Central memory CD8-positive, alpha-beta T cell (primary cell): ENCODE results near the gene CD63.
A peak's percentile ranks its signal among the peaks of the same experiment; 100 is the strongest.

Source experiments
- ATAC-seq: fragments of 150-1000 bp; cut with Tn5 transposase; replicated peaks from 2 replicates; pipeline ENCODE4 v1.10.0; 2022; ENCODE audit warnings: mild to moderate bottlenecking, moderate FRiP score, moderate number of reproducible peaks; ENCODE audit not compliant: poor library complexity, severe bottlenecking; ENCODE audit errors: extremely low read depth
- DNase-seq, 2 donors: peaks; one replicate each; pipeline ENCODE4 v3.0.0; 2021; ENCODE audit warnings: low spot score in 2 of 2
- H3K27ac Mint-ChIP-seq: one replicate; pipeline ENCODE4 v1.8.0; 2022; ENCODE audit warnings: low read depth, mild to moderate bottlenecking, moderate library complexity, mixed read lengths
- H3K27me3 Mint-ChIP-seq: one replicate; pipeline ENCODE4 v1.8.0; 2022; ENCODE audit warnings: mixed read lengths
- H3K36me3 Mint-ChIP-seq: one replicate; pipeline ENCODE4 v1.8.0; 2022; ENCODE audit warnings: mild to moderate bottlenecking, moderate library complexity, mixed read lengths; ENCODE audit not compliant: insufficient read depth
- H3K4me1 Mint-ChIP-seq: one replicate; pipeline ENCODE4 v1.8.0; 2022; ENCODE audit warnings: mixed read lengths
- H3K4me3 Mint-ChIP-seq: one replicate; pipeline ENCODE4 v1.8.0; 2022; ENCODE audit warnings: mild to moderate bottlenecking, moderate library complexity, mixed read lengths
- H3K9me3 Mint-ChIP-seq: one replicate; pipeline ENCODE4 v1.8.0; 2022; ENCODE audit warnings: mixed read lengths

Gene CD63

GRCh38 chr12:55715833-55716581 is 12.8 kb downstream of the CD63 start, which contains the start of gene BLOC1S1:
BLOC1S1 (plus strand) TSS chr12:55716046; CDS start chr12:55716052, 6 bp downstream.
- H3K36me3 Mint-ChIP-seq, result peaks cover 19% of the 10 kb centered on the region
- no peaks in the 10 kb centered on the region for H3K27me3 Mint-ChIP-seq
- peak; percentile 91 for ATAC-seq
- H3K9me3 Mint-ChIP-seq, result no peaks in the 10 kb centered on the region
- peak; percentile 84 to 85 for DNase-seq
- peak within 1 kb of the TSS; percentile 85 for H3K4me3 Mint-ChIP-seq
- peaks cover 34% of the 10 kb centered on the region for H3K4me1 Mint-ChIP-seq
- H3K27ac Mint-ChIP-seq, result peak within 1 kb of the TSS; percentile 95

DNA sequence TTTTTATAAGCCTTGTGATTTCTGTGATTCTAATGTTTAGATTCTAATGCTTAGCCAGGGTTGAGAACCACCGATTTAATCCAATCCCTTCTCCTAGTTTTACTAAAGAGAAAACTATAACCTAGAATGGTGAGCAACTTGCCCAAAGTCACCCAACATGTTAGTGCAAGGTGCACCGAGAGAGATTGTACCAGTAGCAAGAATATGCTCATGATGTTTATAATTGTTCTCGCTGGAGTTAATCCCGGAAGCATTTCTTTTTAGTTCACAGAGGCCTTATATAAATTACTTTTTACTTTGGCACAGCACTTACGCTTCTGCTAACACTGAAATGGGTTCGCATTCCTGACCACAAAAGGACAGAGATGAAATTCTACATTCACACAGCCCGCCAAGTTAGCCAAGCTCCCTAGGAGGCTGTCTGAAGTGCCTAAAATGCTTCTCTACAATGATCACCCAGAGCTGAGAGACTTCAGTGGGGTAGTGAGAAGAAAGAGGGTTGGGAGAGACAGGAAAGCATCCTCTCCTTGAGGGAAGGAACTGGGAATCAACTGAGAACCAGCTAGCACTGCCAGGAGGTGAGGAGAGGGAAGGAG is 13.5 kb downstream of the CD63 start:
- DNase-seq, result no peak
- no peaks in the 10 kb centered on the region for H3K9me3 Mint-ChIP-seq
- H3K4me1 Mint-ChIP-seq, result peaks cover 34% of the 10 kb centered on the region
- ATAC-seq, result no peak
- no peaks in the 10 kb centered on the region for H3K27me3 Mint-ChIP-seq
- H3K27ac Mint-ChIP-seq, result peak overlapping the region; percentile 95
- H3K4me3 Mint-ChIP-seq, result peak overlapping the region; percentile 85
- H3K36me3 Mint-ChIP-seq, result peaks cover 19% of the 10 kb centered on the region

DNA sequence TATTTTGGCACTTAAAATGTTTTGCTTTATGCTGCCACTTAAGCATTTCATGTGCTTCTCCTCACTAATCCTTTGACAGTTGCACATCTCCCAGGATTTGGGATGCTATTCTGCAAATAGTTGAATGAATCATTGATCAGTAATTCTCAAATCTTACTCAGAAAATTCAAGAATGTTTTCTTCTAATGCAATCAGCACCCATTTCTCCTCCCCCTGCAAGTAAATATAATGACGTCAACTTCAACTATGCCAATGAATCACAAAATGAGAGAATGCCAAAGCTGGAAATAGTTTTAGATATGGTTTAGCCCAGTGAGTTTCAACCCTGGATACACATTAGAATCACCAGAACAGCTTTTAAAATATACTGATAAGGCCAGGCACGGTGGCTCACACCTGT is 15.1 kb downstream of the CD63 start:
- Mint-ChIP-seq H3K9me3 (no peaks in the 10 kb centered on the region), H3K27me3 (peaks cover 15% of the 10 kb centered on the region), H3K36me3 (peaks cover 19% of the 10 kb centered on the region), H3K27ac (no peak overlapping the region), H3K4me3 (no peak overlapping the region), H3K4me1 (peaks cover 38% of the 10 kb centered on the region)
- DNase-seq (no peak), ATAC-seq (no peak)

- H3K9me3 Mint-ChIP-seq, result no peaks in the 10 kb centered on the region
- ATAC-seq (no peak), DNase-seq (no peak)
- peaks cover 21% of the 10 kb centered on the region for H3K36me3 Mint-ChIP-seq
- H3K27me3 Mint-ChIP-seq, result peaks cover 23% of the 10 kb centered on the region
- H3K4me3 Mint-ChIP-seq, result no peak overlapping the region
- peaks cover 38% of the 10 kb centered on the region for H3K4me1 Mint-ChIP-seq
- no peak overlapping the region for H3K27ac Mint-ChIP-seq
Observed at GRCh38 chr12:55712700-55713415, 16.0 kb downstream of the CD63 start.

GRCh38 chr12:55711786-55712553 is 16.8 kb downstream of the CD63 start:
- no peaks in the 10 kb centered on the region for H3K9me3 Mint-ChIP-seq
- peaks cover 33% of the 10 kb centered on the region for H3K4me1 Mint-ChIP-seq
- ATAC-seq (no peak), DNase-seq (no peak)
- H3K36me3 Mint-ChIP-seq, result peaks cover 20% of the 10 kb centered on the region
- no peak overlapping the region for H3K4me3 Mint-ChIP-seq
- H3K27me3 Mint-ChIP-seq, result peaks cover 28% of the 10 kb centered on the region
- no peak overlapping the region for H3K27ac Mint-ChIP-seq

DNA sequence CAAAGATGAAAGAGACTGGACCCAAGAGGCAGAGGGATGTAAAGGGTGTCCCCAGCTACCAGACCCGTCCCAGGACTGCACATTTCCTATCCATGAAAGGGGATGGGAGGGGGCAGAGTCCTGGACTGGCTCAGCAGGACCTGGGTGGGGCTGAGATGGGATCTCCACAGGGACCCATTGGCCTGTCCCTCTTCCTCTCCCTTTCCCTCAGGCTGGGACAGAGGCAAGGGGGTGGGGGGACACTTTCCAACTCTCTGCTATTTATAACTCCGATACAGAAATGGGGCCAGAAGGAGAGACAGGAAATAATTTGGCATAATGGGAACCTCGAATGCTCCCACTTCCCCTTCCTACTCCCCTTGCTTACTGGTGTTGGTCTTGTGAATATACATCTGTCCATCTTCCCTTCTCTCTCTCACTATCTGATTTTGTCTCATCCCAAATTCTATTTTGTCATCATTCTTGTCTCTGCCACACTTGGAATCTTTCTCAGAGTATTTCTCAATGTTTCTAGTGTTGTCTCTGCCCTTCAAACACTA is 20.0 kb downstream of the CD63 start:
- H3K4me1 Mint-ChIP-seq, result peaks cover 20% of the 10 kb centered on the region
- peaks cover 2% of the 10 kb centered on the region for H3K36me3 Mint-ChIP-seq
- no peak for ATAC-seq
- no peak overlapping the region for H3K27ac Mint-ChIP-seq
- peak overlapping the region; percentile 80 for H3K4me3 Mint-ChIP-seq
- H3K9me3 Mint-ChIP-seq, result no peaks in the 10 kb centered on the region
- DNase-seq, result no peak
- peaks cover 35% of the 10 kb centered on the region for H3K27me3 Mint-ChIP-seq

DNA sequence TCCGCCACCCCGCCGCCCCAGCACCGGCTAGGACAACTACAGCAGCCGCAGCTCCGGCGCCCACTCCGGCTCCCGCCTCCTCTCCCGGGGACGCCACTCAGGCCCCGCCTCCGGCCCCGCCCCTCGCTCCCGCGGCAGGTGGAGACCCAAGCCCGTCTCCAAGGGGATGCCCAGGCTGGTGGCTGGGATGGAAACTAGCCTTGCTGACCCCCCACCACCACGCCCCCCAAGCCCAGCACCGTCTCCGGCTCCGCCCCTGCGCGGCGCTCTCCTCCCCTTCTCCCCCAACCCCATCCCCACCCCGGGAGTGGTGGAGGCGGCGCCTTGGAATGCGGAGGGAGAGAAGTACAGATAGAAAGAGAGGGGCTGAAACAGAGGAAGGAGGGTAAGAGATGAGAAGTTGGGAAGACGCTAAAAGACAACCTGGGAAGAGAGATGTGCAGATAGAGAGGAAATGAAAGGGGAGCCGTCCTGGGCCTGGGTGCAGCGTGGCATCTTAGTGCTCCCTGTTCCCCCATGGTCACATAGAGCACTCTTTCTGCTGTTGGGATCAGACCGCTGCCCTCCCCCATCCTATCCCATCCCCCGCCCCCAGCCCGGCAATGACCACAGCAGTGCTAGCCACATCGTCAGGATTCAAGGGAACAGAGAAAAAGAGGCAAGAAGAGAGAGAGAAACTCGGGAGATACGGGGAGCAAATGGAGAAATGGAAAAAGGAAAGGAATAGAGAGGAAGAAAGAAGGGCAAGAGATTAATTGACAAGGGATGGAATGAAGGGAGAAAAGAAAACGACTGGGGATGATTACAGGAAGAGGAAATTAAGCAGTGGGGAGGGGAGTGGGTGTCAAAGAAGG is 20.7 kb downstream of the CD63 start, which contains the start of gene ITGA7:
Gene ITGA7 (minus strand): TSS at position 64 of the 854 bp plus-strand sequence. CDS start 222 bp downstream, outside the sequence.
- H3K27me3 Mint-ChIP-seq, result peaks cover 39% of the 10 kb centered on the region
- ATAC-seq, result peak; percentile 65
- H3K4me3 Mint-ChIP-seq, result peak within 1 kb of the TSS; percentile 80
- peaks cover 20% of the 10 kb centered on the region for H3K4me1 Mint-ChIP-seq
- DNase-seq, result no peak
- no peaks in the 10 kb centered on the region for H3K9me3 Mint-ChIP-seq
- H3K36me3 Mint-ChIP-seq, result peaks cover 2% of the 10 kb centered on the region
- peak within 1 kb of the TSS; percentile 78 for H3K27ac Mint-ChIP-seq

DNA sequence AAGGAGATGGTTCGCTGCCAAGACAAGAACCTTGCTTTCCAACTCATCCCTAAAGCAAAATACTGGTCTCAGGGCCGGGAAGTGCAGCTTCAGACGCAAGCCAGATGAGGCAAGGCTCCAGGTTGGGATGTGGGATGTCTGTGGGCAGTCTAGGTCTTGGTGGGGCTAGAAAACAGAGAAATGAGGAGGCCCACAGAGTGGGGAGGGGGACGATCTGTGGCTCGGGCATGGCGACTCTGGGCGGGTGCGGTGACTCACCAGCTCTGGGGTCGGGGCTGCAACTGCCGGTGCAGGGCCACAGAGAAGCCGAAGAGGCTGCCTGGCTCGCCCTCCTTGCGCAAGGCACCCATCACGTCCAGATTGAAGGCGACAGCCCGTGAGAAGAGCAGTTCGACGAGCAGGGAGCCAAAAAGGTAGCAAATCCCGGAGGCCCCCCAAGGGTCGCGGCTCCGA is 21.6 kb downstream of the CD63 start:
- DNase-seq, result no peak
- H3K27me3 Mint-ChIP-seq, result peaks cover 46% of the 10 kb centered on the region
- H3K36me3 Mint-ChIP-seq, result peaks cover 2% of the 10 kb centered on the region
- H3K9me3 Mint-ChIP-seq, result no peaks in the 10 kb centered on the region
- H3K27ac Mint-ChIP-seq, result no peak overlapping the region
- H3K4me3 Mint-ChIP-seq, result peak overlapping the region; percentile 80
- ATAC-seq, result peak; percentile 26
- peaks cover 20% of the 10 kb centered on the region for H3K4me1 Mint-ChIP-seq

- H3K4me1 Mint-ChIP-seq, result peaks cover 20% of the 10 kb centered on the region
- no peak overlapping the region for H3K27ac Mint-ChIP-seq
- DNase-seq (no peak), ATAC-seq (no peak)
- peaks cover 2% of the 10 kb centered on the region for H3K36me3 Mint-ChIP-seq
- H3K9me3 Mint-ChIP-seq, result no peaks in the 10 kb centered on the region
- peaks cover 46% of the 10 kb centered on the region for H3K27me3 Mint-ChIP-seq
- H3K4me3 Mint-ChIP-seq, result peak overlapping the region; percentile 80
Observed at GRCh38 chr12:55706568-55707218, 22.1 kb downstream of the CD63 start.

DNA sequence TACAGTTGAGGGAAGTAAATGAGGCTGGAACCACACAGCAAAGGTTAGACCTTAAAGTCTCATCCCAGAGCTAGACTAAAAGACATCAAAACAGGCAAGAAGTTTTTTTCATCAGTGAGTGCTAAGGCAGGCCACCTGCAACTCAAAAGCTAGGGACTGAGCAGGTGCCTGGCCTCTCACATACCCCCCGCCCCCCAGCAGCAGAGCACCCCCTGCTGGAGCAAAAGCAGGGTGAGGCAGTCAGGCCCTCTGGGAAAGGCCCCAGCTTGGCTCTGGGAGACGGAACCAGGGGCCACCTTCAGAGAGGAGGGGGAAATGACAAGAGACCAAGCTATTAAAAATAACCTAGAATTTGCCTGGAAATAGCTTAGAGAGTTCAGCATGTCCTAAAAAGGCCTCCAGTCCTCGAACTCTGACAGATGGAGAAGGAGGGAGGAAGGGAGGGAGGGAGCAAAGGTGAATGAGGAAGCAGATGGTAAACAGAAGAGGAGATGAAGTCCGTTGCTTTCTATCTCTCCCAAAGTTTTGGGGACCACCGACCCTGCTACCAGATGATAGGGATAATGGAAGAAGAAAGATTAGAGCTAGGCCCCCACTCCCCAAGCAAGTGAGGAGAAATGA is 22.9 kb downstream of the CD63 start:
- no peak for DNase-seq
- peaks cover 20% of the 10 kb centered on the region for H3K4me1 Mint-ChIP-seq
- no peak overlapping the region for H3K27ac Mint-ChIP-seq
- H3K36me3 Mint-ChIP-seq, result peaks cover 2% of the 10 kb centered on the region
- H3K9me3 Mint-ChIP-seq, result no peaks in the 10 kb centered on the region
- ATAC-seq, result no peak
- H3K27me3 Mint-ChIP-seq, result peaks cover 46% of the 10 kb centered on the region
- no peak overlapping the region for H3K4me3 Mint-ChIP-seq
